Posterior vena cava (tissue), 2 donors: ENCODE measurements around the gene DNM2. TPM values are rescaled to one million over a fixed set of nuclear protein-coding genes. Genes with fewer than 3 reads are reported as not detected.
"Not testable (repeated sequence)": the region's sequence is repeated elsewhere in the genome, so short reads cannot be mapped to it uniquely, and the experiment has no call there.

Experiments used
- DNase-seq: peaks from one replicate; pipeline ENCODE4 v3.0.0-alpha.2; 2020; ENCODE audit warnings: low spot score
- intact Hi-C, 2 donors: fragments of 100-400 bp; cut with DNase I; formaldehyde crosslinking; loops; one replicate each; pipeline versions ENCODE4 v1.14.1 to v1.14.2; 2022 to 2023
- total RNA-seq, 2 donors: library from RNA; stranded (reverse); fragmentation: NEBNext Ultra II Directional; extraction: Animal tissue kit (Norgen Biotek cat#: 25700); gene quantifications; one replicate each; pipeline ENCODE4 v1.2.1, GENCODE V29; 2021
- donor health status: DM: yes; HTN: yes; CAD: no.
- donor health status: DM: yes; HTN: yes; CAD: no.

The DNM2 gene
- total RNA-seq, 2 donors from 2014 or later: 94.9 to 107 TPM

DNA sequence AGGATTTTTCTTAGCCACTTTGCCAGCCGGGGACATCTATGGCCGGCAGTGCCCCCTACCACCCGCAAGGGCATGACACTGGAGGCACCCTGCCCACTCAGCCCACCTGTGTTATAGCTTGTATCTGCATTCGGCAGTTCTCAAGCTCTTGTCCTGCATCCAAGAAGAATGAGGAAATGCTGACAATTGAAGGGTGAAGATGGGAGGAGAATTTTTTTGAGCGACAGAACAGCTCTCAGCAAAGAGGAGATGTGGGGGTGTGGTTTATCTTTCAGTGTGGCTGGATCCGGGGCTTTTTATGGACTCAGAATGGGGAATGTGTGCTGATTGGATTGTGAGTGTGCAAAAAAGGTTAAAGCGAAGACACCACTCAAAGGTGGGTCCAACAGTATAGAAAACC lies 124.9 kb downstream of the DNM2 start:
- intact Hi-C loops: no loop called here
- DNase-seq: no peak

DNA sequence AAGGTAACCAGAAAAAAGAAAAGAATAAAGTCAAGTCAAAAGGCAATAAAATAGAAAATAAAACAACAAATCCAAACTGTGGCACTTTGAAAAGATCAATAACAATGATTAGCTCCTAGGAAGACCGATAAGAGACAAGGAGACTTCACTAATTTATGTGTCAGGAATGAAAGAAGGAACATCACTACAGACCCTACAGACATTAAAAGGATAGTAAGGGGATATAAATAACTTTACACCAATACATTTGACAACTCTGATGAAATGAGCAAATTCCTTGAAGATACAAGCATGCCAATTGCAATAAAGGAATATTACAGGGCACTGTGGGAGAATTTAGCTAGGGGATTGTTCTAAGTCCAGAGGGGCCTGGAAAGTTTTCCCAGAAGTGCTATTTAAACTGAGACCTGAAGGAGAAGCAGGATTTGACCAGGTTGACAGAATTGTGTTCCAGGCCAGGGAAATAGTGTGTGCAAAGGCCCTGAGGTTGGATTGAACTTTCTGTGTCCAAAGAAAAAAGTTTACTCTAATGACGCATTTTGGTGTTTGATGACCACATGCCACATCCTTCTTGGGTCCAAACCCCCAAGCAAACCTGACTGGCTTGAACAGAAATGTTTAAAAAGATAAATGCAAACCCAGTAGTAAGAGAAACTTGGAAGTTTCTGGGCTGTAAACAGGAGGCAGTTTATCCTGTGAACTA lies 128.8 kb downstream of the DNM2 start:
- intact Hi-C loops: no loop called here
- no peak for DNase-seq

DNA sequence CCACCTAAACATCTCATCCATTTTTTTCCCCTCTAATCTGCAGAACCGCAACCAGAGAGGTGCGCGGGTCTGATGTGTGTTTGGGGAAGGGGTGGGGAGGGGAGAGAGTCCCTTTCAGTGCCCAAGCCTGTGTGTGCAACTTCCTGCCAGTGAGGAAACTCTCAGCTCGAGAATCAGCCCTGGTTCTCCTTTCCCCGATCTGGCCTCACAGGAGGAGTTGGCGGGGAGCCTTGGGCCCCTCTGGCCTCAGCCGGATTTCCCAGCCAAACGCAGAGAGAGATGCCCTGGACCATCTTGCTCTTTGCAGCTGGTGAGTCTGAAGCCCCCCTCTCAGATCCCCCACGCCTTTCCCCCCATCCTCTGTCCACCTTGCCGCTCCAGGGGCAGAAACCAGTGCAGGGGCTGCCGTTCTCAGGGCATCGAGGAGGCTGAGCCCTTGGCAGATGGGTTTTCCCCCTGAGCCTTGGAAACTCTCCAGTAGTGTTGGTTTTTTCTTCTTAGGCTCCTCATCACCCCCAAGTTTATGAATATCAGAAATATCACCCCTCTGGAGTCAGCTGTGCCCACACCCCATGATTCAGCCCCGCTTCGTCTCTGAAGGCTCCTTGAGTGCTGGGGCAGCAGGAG lies 130.5 kb downstream of the DNM2 start, which contains the start of gene C19orf38:
C19orf38 (plus strand) TSS at position 186 of the 627 bp plus-strand sequence; CDS start at position 280, 94 bp downstream.
- no peak for DNase-seq
- intact Hi-C loops: no loop called here

DNA sequence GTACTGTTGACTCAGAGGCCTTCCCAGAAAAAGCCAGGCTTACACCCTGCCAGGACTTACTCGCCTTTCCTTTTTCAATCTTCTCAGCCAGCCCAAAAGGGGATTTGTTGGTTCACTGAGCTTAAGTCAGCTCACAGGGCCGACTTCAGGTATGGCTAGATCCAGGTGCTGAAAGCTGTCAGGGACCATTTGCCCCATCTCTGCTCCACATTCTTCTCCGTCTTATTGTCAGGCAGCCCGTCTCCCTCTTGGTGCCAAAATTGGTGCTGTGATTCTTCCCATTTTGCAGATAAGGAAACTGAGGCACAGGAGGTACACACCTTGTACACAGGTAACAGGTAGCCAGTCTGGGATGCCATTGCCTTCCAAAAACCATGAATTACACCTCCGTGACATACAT lies 132.8 kb downstream of the DNM2 start:
- DNase-seq: no peak
- intact Hi-C loops: no loop called here

DNA sequence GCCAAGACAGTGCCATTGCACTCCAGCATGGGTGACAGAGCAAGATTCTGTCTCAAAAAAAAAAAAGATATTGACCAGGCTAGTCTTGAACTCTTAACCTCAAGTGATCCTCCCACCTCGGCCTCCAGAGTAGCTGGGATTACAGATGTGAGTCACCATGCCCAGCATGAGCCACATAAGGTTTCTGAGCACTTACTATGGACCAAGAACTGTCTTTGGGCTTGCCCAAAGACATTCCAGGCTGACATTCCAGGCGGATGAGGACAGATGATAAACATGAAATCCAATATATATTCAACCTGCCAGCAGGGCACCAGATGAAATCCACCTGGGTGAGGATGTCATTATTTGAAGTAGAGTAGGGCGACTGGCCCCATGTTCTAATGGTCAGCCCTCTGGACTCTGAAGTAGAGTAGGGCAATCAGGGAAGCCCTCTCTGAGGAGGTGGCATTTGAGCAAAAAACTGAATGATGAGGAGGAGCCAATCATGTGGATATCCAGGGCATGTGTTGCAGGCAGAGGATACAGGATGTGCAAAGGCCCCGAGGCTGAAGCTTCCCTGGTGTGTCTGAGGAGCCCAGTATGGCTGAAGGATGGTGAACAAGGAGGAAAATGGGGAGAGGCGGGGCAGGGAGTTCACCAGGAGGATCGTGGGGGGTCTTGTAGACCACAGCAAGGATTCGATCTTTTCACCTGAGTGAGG lies 134.4 kb downstream of the DNM2 start:
- intact Hi-C loops: no loop called here
- no peak for DNase-seq

DNA sequence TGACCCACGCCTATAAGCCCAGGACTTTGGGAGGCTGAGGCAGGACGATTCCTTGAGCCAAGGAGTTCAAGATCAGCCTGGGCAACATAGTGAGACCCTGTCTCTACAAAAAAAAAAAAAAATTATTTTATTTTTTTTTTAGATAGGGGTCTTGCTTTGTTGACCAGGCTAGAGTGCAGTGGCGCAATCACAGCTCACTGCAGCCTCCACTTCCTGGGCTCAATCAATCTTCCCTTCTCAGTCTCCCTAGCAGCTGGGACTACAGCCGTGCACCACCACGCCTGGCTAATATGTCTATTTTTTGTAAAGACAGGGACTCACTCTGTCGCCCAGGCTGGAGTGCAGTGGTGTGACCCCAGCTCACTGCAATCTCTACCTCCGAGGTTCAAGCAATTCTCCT lies 135.1 kb downstream of the DNM2 start:
- DNase-seq: no peak
- intact Hi-C loops: no loop called here

DNA sequence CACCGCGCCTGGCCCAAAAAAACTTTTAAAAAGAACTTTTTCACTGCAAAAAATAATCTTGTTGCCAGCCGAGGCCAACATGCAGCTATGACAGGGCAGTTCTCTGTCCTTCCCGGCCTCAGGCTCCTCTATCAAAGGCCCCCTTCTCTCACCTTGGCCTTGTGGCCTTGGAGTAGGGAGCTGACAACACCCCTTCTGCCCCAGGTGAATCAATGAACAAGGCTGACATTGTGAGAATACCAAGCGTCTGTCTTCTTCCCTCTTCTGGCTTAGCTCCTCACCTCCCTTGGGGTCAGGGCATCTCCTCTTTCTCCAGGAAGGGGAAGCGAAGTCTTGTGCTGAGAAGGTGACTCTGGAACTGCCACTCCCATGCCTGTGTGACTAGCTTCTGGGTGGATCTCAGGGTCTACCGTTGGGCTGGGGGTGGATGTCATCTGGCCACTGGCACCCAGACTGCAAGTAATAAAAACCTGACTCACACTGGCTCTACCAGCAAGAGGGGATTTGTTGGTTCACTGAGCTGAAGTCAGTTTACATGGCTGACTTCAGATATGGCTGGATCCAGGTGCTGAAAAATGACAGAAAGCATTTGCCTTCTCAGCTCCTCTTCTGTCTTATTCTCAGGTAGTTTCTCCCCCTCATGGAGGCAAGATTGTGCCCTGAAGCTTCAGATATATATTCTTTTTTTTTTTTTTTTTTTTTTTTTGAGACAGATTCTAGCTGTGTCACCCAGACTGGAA lies 136.6 kb downstream of the DNM2 start:
- intact Hi-C loops: no loop called here
- DNase-seq: no peak

DNA sequence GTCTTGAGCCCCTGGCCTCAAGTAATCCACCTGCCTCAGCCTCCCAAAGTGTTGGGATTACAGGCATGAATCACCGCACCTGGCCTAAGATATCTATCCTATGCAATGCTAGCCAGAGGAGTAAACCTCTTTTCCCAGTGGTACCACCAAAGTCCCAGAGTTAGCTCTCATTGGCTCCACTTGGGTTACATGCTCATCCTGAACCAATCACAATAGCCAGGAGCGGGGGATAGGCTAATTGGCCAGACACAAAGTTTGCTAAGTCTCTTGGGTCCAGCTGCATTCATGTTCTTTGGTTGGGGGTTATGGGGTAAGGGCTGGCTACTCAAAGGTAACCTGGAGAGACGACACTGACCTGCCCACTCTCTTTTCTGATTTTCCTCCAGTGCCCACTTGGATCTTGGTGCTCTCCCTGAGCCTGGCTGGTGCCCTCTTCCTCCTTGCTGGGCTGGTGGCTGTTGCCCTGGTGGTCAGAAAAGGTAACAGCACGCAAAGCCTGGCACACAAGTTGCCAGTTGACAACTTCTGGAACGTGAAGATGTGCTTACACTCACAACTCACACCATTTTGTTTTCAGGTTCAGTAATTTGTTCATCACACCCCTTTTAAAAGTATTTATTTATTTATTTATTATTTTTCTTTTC lies 138.1 kb downstream of the DNM2 start:
- no peak for DNase-seq
- intact Hi-C loops: no loop called here

DNA sequence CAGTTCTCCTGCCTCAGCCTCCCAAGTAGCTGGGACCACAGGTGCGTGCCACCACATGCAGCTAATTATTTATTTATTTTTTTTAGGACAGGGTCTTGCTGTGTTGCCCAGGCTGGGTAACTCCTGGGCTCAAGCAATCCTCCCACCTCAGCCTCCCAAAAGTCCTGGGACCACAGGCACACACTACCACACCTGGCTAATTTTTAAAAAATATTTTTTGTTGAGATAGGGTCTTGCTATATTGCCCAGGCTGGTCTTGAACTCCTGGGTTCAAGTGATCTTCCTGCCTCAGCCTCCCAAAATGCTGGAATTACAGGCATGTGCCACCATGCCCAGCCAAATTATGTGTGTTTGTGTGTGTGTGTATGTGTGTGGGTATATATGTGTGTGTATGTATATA lies 139.0 kb downstream of the DNM2 start:
- DNase-seq, intact Hi-C loops: not testable (repeated sequence)

DNA sequence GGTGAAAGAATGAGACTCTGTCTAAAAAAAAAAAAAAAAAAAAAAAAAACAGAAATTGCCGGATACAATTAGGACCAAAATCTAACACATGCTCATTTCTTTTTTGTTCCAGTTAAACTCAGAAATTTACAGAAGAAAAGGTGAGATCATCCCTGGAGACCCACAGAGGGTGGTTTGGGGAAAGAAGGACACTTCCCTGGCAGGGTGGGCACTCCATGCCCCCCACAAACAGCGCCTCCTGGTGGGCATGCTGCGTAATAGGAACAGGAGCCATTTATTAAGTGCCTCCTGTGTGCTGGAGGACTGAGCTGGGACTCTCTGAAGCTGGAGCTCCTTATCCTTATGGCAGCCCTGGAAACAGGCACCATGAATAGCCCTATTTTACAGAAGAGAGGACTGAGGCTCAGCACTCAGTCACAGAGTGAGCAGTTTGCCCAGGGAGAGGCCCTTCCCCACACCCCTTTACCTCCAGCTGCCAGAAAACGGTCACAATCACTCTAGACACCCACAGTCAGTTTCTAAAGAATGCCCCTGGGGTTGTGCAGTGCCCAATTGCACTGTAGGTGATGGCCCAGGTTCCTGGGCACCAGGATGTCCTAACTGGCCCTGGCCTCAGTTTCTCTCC lies 140.4 kb downstream of the DNM2 start:
- intact Hi-C loops: no loop called here
- no peak for DNase-seq

DNA sequence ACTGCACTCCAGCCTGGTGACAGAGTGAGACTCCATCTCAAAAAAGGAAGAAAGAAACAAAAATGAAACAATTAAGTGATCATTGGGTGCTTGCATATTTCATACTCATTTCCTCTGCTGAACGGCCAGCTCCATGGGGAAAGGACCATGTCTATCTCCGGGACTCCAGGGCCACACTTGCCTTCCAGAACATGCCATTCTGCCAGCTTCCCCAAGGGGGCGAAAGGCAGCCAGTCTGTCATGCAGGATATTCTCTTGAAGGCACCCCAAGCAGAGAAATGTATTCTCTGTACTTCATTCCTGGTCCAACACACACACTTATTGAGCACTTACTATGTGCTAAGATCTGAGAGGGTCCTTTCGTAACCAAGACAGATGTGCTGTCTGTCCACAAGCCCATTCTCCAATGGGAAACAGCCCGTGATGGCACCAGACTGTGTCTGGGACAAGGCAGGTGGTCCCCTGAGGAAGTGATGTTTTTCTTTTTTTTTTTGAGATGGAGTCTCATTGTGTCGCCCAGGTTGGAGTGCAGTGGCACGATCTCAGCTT lies 143.3 kb downstream of the DNM2 start:
- intact Hi-C loops: loop anchor here in 1 of 2 donors (10.0 kb wide), 1 partner anchor 146 kb away; the partner anchor contains the start of gene DNM2
- no peak for DNase-seq

DNA sequence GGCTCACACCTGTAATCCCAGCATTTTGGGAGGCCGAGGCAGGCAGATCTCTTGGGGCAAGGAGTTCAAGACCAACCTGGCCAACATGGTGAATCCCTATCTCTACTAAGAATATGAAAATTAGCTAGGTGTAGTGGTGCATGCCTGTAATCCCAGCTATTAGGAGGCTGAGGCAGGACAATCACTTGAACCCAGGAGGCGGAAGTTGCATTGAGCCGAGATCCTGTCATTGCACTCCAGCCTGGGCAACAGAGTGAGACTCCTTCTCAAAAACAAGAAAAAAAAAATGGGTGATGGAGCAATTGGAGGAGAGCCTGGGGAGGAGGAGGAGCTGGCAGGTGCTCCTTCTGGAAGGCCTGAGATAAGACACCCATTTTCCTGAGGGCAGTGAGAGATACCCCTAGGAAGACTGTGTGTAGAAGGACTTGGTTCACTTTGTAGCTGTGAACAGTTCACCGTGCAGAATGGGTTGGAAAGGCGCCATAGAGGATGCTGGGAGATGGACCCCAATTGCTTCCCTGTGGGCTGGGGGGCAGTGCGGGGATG lies 144.8 kb downstream of the DNM2 start:
- DNase-seq: no peak
- intact Hi-C loops: loop anchor here in 1 of 2 donors (10.0 kb wide), 1 partner anchor 148 kb away; the partner anchor contains the start of gene DNM2

DNA sequence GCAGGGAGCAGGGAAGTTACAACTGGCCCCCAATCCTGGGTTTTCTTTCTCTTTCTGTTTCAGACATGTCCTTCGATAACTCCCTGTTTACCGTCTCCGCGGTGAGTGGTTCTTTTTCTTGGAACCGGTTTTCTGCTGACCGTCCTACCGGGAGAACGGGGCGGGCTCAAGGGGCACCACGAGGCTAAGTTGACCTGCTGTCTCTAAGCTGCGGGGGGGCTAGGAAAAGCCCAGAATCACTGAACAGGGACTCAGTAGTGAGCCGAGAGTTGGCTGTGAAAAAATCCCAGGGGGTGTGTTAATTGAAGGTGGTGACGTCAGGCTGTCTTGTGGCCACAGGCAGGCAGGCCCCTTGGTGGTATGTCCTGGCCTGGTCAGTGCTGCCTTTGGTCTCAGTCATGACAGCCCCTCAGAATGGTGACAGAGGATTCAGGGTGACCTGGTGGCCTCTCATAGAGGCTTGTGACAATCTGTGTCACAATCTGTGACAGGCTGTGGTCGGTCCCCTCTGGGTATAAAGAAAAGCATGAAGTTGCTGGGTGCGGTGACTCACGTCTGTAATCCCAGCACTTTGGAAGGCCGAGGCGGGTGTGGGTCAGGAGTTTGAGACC lies 145.3 kb downstream of the DNM2 start:
- no peak for DNase-seq
- intact Hi-C loops: loop anchor here in 1 of 2 donors (10.0 kb wide), 1 partner anchor 148 kb away; the partner anchor contains the start of gene DNM2

DNA sequence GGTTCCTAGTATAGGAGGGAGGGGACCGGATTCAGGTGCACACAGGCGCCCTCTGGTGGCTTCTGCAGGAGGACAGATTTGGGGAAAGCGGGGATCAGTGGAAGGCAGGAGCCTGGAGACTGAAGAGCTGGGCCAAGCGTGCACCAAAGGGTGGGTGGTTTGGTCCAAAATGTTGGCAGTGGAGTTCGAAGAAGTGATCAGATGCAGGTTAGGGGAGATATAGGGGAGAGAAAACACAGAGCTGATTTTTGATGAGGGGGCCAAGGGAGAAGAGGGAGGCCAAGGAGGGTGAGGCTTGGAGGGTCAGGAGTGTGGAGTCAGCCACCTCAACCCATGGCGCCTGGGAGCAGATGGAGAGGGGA lies 146.6 kb downstream of the DNM2 start:
- intact Hi-C loops: loop anchor here in 1 of 2 donors (10.0 kb wide), 1 partner anchor 150 kb away; the partner anchor contains the start of gene DNM2

DNA sequence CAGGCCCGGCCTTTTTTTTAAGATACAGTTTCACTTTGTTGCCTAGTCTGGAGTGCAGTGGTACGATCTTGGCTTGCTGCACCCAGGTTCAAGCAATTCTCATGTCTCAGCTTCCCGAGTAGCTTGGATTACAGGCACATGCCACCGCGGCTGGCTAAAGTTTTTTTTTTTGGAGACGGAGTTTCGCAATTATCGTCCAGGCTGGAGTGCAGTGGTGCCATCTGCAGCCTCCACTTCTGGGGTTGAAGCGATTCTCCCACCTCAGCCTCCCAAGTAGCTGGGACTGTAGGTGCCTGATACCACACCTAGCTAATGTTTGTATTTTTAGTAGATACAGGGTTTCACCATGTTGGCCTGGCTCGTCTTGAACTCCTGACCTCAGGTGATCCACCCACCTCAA lies 148.6 kb downstream of the DNM2 start:
- no peak for DNase-seq
- intact Hi-C loops: loop anchor here in 1 of 2 donors (10.0 kb wide), 1 partner anchor 152 kb away; the partner anchor contains the start of gene DNM2

More for the DNA sequence above, 146.6 kb downstream of the DNM2 start:
- peak; percentile 94 for DNase-seq

DNA sequence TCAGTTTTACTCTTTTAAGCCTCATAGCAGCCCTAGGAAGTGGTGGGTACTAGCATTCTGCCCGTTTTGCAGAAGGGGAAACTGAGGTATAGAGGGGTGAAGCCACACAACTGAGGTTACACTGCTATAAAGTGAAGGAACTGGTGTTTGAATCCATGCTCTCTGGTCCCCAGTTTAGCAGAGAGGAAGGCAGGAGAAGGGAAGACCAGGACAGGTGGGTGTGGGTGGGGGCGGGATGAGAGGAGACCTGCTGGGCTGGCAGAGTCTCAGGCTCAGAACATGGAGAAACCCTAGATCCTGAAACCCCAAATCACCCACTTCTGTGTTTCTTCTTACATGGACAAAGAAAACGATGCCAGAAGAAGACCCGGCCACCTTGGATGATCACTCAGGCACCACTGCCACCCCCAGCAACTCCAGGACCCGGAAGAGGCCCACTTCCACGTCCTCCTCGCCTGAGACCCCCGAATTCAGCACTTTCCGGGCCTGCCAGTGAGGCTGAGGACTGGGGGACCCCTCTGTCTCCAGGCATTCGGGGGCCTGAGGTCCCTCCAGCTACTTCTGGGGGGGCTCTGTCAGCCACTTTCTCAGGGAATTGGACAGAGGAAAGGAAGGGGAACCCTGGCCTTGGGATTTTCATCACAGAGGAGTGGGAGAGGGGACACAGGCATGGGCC lies 151.1 kb downstream of the DNM2 start:
- no peak for DNase-seq
- intact Hi-C loops: loop anchor here in 1 of 2 donors (10.0 kb wide), 1 partner anchor 154 kb away; the partner anchor contains the start of gene DNM2

DNA sequence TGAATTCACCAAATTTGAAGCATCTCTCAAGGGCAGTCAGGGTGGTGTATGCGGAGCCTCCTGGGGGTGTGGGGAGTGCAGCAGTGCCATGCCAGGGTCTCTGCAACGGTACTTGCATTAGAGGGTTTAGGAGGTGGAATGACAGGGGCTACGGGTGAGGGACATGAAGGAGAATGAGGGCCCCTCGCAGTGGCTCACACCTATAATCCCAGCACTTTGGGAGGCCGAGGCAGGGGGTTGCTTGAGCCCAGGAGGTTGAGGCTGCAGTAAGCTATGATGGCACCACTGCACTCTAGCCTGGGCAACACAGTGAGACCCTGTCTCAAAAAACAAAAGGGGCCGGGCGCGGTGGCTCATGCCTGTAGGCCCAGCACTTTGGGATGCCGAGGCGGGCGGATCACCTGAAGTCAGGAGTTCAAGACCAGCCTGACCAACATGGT lies 152.0 kb downstream of the DNM2 start:
- intact Hi-C loops: loop anchor here in 1 of 2 donors (10.0 kb wide), 1 partner anchor 155 kb away; the partner anchor contains the start of gene DNM2
- not testable (repeated sequence) for DNase-seq
